ACHN (cell line): ENCODE results near the gene NDUFS4.
"Not testable (repeated sequence)": the region's sequence is repeated elsewhere in the genome, so short reads cannot be mapped to it uniquely, and the experiment has no call there.

Experiments
- DNase-seq: peaks from one replicate; pipeline ENCODE4 v3.0.0-alpha.2; 2015
- in situ Hi-C: cut with HindIII; loops from 2 replicates; pipeline ENCODE4 v1.10.0; 2017; ENCODE audit warnings: low sequenced_read_pairs, low pct_ligation_motif_present, low pct_unique_long_range_greater_than_20kb

The NDUFS4 gene

GRCh38 chr5:53616939-53617549, 56.6 kb downstream of the NDUFS4 start:
- peak; percentile 7 for DNase-seq
- in situ Hi-C loops, result no loop called here

GRCh38 chr5:53631251-53631650, 70.8 kb downstream of the NDUFS4 start:
- in situ Hi-C loops, result no loop called here
- DNase-seq, result no peak

GRCh38 chr5:53642061-53642460, 81.6 kb downstream of the NDUFS4 start:
- in situ Hi-C loops, result no loop called here
- DNase-seq, result no peak

GRCh38 chr5:53643445-53643844, 83.0 kb downstream of the NDUFS4 start:
- in situ Hi-C loops, result no loop called here
- no peak for DNase-seq

GRCh38 chr5:53645078-53645477, 84.6 kb downstream of the NDUFS4 start:
- in situ Hi-C loops, result no loop called here

GRCh38 chr5:53649352-53649751, 88.9 kb downstream of the NDUFS4 start:
- in situ Hi-C loops, result no loop called here
- no peak for DNase-seq

More at GRCh38 chr5:53645078-53645477, 84.6 kb downstream of the NDUFS4 start:
- no peak for DNase-seq

- in situ Hi-C loops, result not testable (repeated sequence)
Measured at GRCh38 chr5:53660573-53660972, 100.1 kb downstream of the NDUFS4 start.

GRCh38 chr5:53665313-53665712, 104.9 kb downstream of the NDUFS4 start:
- DNase-seq, in situ Hi-C loops: not testable (repeated sequence)

More at GRCh38 chr5:53660573-53660972, 100.1 kb downstream of the NDUFS4 start:
- DNase-seq, result not testable (repeated sequence)

- in situ Hi-C loops, result no loop called here
- DNase-seq, result no peak
Measured at GRCh38 chr5:53667621-53668020, 107.2 kb downstream of the NDUFS4 start.

- no peak for DNase-seq
- in situ Hi-C loops, result no loop called here
Measured at GRCh38 chr5:53671447-53671846, 111.0 kb downstream of the NDUFS4 start.

- in situ Hi-C loops, result no loop called here
- DNase-seq, result no peak
Measured at GRCh38 chr5:53674121-53674520, 113.7 kb downstream of the NDUFS4 start.

- no peak for DNase-seq
- in situ Hi-C loops, result no loop called here
Measured at GRCh38 chr5:53677632-53678031, 117.2 kb downstream of the NDUFS4 start.

GRCh38 chr5:53678981-53679660, 118.7 kb downstream of the NDUFS4 start:
- no peak for DNase-seq
- in situ Hi-C loops, result no loop called here

- in situ Hi-C loops, result no loop called here
- DNase-seq, result no peak
Measured at GRCh38 chr5:53681079-53681478, 120.6 kb downstream of the NDUFS4 start.

GRCh38 chr5:53691014-53691413, 130.6 kb downstream of the NDUFS4 start:
- no peak for DNase-seq
- in situ Hi-C loops, result no loop called here

- no peak for DNase-seq
- in situ Hi-C loops, result no loop called here
Measured at GRCh38 chr5:53694520-53695022, 134.1 kb downstream of the NDUFS4 start.

- in situ Hi-C loops, result not testable (repeated sequence)
Measured at GRCh38 chr5:53710405-53710804, 150.0 kb downstream of the NDUFS4 start.

GRCh38 chr5:53712327-53712726, 151.9 kb downstream of the NDUFS4 start:
- in situ Hi-C loops, result no loop called here
- no peak for DNase-seq

More at GRCh38 chr5:53710405-53710804, 150.0 kb downstream of the NDUFS4 start:
- not testable (repeated sequence) for DNase-seq

- no peak for DNase-seq
- in situ Hi-C loops, result no loop called here
Measured at GRCh38 chr5:53713978-53714666, 153.7 kb downstream of the NDUFS4 start.
